Neuronal stem cell (in vitro differentiated cells): ENCODE measurements around the gene SMTNL2.
"Not testable (repeated sequence)": the region's sequence is repeated elsewhere in the genome, so short reads cannot be mapped to it uniquely, and the experiment has no call there.

Experiments
- DNase-seq: peaks from one replicate; pipeline ENCODE4 v3.0.0-alpha.2; 2013; ENCODE audit warnings: low spot score
- H2AFZ ChIP-seq: one replicate; pipeline ENCODE4 v1.6.1; 2013; ENCODE audit warnings: mild to moderate bottlenecking, low read length, inconsistent platforms
- H2AK5ac ChIP-seq: 2 replicates; pipeline ENCODE4 v1.6.1; 2013; ENCODE audit warnings: low read depth, mild to moderate bottlenecking, inconsistent platforms, low read length, moderate library complexity, mixed read lengths
- H2BK120ac ChIP-seq: 2 replicates; pipeline ENCODE4 v1.6.1; 2013; ENCODE audit warnings: low read depth, mild to moderate bottlenecking, inconsistent platforms, low read length, moderate library complexity, mixed read lengths
- H2BK12ac ChIP-seq: one replicate; pipeline ENCODE4 v1.6.1; 2013; ENCODE audit warnings: low read length, inconsistent platforms
- H2BK15ac ChIP-seq: 2 replicates; pipeline ENCODE4 v1.6.1; 2013; ENCODE audit warnings: mild to moderate bottlenecking, low read length, inconsistent platforms, mixed read lengths
- H2BK5ac ChIP-seq: one replicate; pipeline ENCODE4 v1.6.1; 2013; ENCODE audit warnings: inconsistent platforms, mild to moderate bottlenecking, low read length, moderate library complexity
- H3K14ac ChIP-seq: one replicate; pipeline ENCODE4 v1.6.1; 2013; ENCODE audit warnings: low read length, inconsistent platforms
- H3K18ac ChIP-seq: 2 replicates; pipeline ENCODE4 v1.6.1; 2013; ENCODE audit warnings: low read length, inconsistent platforms
- H3K23ac ChIP-seq: 2 replicates; pipeline ENCODE4 v1.6.1; 2013; ENCODE audit warnings: low read depth, mild to moderate bottlenecking, mixed read lengths, low read length, inconsistent platforms; ENCODE audit not compliant: poor library complexity
- H3K27ac ChIP-seq: replicated peaks from 3 replicates; pipeline ENCODE4 v1.5.1; 2013; ENCODE audit warnings: low read length, inconsistent platforms
- H3K27me3 ChIP-seq, 3 experiments: 2 replicates each; pipeline ENCODE4 v1.6.1; 2013; ENCODE audit warnings: low read length in 3 of 3, mild to moderate bottlenecking in 2 of 3, inconsistent platforms in 1 of 3, low read depth in 1 of 3, mixed read lengths in 1 of 3, moderate library complexity in 1 of 3; ENCODE audit not compliant: control insufficient read depth in 3 of 3, insufficient read depth in 3 of 3
- H3K36me3 ChIP-seq, 2 donors: replicated peaks in 1 of 2; 2 replicates each; pipeline ENCODE4 v1.6.1; 2013; ENCODE audit warnings: low read length in 2 of 2; ENCODE audit not compliant: control insufficient read depth in 2 of 2, insufficient read depth in 2 of 2
- H3K4ac ChIP-seq: 2 replicates; pipeline ENCODE4 v1.6.1; 2013; ENCODE audit warnings: inconsistent platforms, mild to moderate bottlenecking, low read length, moderate library complexity
- H3K4me1 ChIP-seq, 2 donors: 1 replicate in 1 of 2; 2 replicates in 1 of 2; pipeline ENCODE4 v1.6.1; 2013; ENCODE audit warnings: low read length in 2 of 2, low read depth in 1 of 2; ENCODE audit not compliant: control insufficient read depth in 2 of 2, insufficient read depth in 1 of 2
- H3K4me2 ChIP-seq: one replicate; pipeline ENCODE4 v1.6.1; 2013; ENCODE audit warnings: mild to moderate bottlenecking, low read length, inconsistent platforms; ENCODE audit not compliant: insufficient read depth, poor library complexity, severe bottlenecking
- H3K4me3 ChIP-seq, 2 donors: 2 replicates each; pipeline ENCODE4 v1.5.1; 2013; ENCODE audit warnings: low read length in 2 of 2, mild to moderate bottlenecking in 2 of 2, inconsistent platforms in 1 of 2, moderate library complexity in 1 of 2
- H3K79me1 ChIP-seq: one replicate; pipeline ENCODE4 v1.6.1; 2013; ENCODE audit warnings: low read depth, mild to moderate bottlenecking, inconsistent platforms, low read length, moderate library complexity
- H3K9ac ChIP-seq: one replicate; pipeline ENCODE4 v1.6.1; 2013; ENCODE audit warnings: mild to moderate bottlenecking, low read depth, low read length, inconsistent platforms; ENCODE audit not compliant: poor library complexity
- H3K9me3 ChIP-seq, 2 donors: replicated peaks in 1 of 2; 2 replicates each; pipeline versions ENCODE3 to v1.6.1; 2013; ENCODE audit warnings: low read length in 2 of 2, mild to moderate bottlenecking in 2 of 2, inconsistent platforms in 1 of 2, low read depth in 1 of 2, mixed read lengths in 1 of 2, moderate library complexity in 1 of 2; ENCODE audit not compliant: control insufficient read depth in 2 of 2, insufficient read depth in 1 of 2
- H4K8ac ChIP-seq: one replicate; pipeline ENCODE4 v1.6.1; 2013; ENCODE audit warnings: low read depth, mild to moderate bottlenecking, inconsistent platforms, low read length, moderate library complexity
- H4K91ac ChIP-seq: one replicate; pipeline ENCODE4 v1.6.1; 2013; ENCODE audit warnings: low read length, low read depth, mild to moderate bottlenecking, inconsistent platforms; ENCODE audit not compliant: poor library complexity
- WGBS, 2 donors: extraction: QIAGEN DNeasy Blood & Tissue Kit; methylation state at CpG; one replicate each; pipeline ENCODE4 v1.1.7; 2013; ENCODE audit warnings: missing lambda C conversion rate in 2 of 2, mixed read lengths in 1 of 2; ENCODE audit not compliant: insufficient read length in 2 of 2, insufficient replicate concordance in 1 of 2; ENCODE audit errors: extremely low coverage in 2 of 2; 5-methylcytosine and 5-hydroxymethylcytosine counted together

SMTNL2 gene

GRCh38 chr17:4604111-4604644, 19.8 kb downstream of the SMTNL2 start:
- Histone ChIP-seq H3K4me1 (peaks cover 23 to 26% of the 10 kb centered on the region in 2 donors), H3K79me1 (no peaks in the 10 kb centered on the region), H3K36me3 (peaks cover 0 to 1% of the 10 kb centered on the region in 2 donors), H2BK120ac (peak overlapping the region; percentile 62), H2BK12ac (no peak overlapping the region), H3K18ac (peak overlapping the region; percentile 52), H2AFZ (peak overlapping the region; percentile 55), H3K9me3 (no peaks in the 10 kb centered on the region), H3K23ac (peak overlapping the region; percentile 44), H4K91ac (peak overlapping the region; percentile 9), H2BK15ac (peak overlapping the region; percentile 73), H3K27ac (no peak overlapping the region), H3K4ac (no peak overlapping the region), H2BK5ac (no peak overlapping the region), H3K14ac (no peak overlapping the region), H2AK5ac (peak overlapping the region; percentile 14), H3K4me3 (no peak overlapping the region), H4K8ac (peak overlapping the region; percentile 45), H3K27me3 (peaks cover 0 to 31% (median 0%) of the 10 kb centered on the region in 3 experiments), H3K9ac (no peak overlapping the region), H3K4me2 (no peak overlapping the region)
- no CpG with 5 or more reads among the region's 18 CpGs for WGBS, 2 donors
- DNase-seq, result no peak

- not testable (repeated sequence) for H3K14ac ChIP-seq, H2AFZ ChIP-seq, H3K9ac ChIP-seq, H2BK5ac ChIP-seq, H3K36me3 ChIP-seq, H3K27ac ChIP-seq, H4K8ac ChIP-seq, H3K4ac ChIP-seq, H3K79me1 ChIP-seq, H2AK5ac ChIP-seq, H3K23ac ChIP-seq, H3K9me3 ChIP-seq, H3K18ac ChIP-seq, H2BK15ac ChIP-seq, H2BK120ac ChIP-seq, H2BK12ac ChIP-seq, H4K91ac ChIP-seq, H3K4me3 ChIP-seq, H3K4me2 ChIP-seq, DNase-seq
- peaks cover 18 to 21% of the 10 kb centered on the region in 2 donors for H3K4me1 ChIP-seq
- WGBS, 2 donors, result no CpG with 5 or more reads among the region's 11 CpGs
- peaks cover 0 to 32% (median 0%) of the 10 kb centered on the region in 3 experiments for H3K27me3 ChIP-seq
Observed at GRCh38 chr17:4604736-4605135, 20.4 kb downstream of the SMTNL2 start.

GRCh38 chr17:4605826-4606225, 21.5 kb downstream of the SMTNL2 start:
- Histone ChIP-seq H3K9ac (peak overlapping the region; percentile 5), H2BK12ac (no peak overlapping the region), H3K79me1 (no peaks in the 10 kb centered on the region), H3K4me2 (no peak overlapping the region), H3K4me3 (no peak overlapping the region), H2BK5ac (no peak overlapping the region), H3K14ac (no peak overlapping the region), H3K36me3 (peaks cover 0 to 1% of the 10 kb centered on the region in 2 donors), H4K8ac (no peak overlapping the region), H3K9me3 (no peaks in the 10 kb centered on the region), H3K18ac (no peak overlapping the region), H3K27me3 (peaks cover 0 to 32% (median 0%) of the 10 kb centered on the region in 3 experiments), H3K4me1 (peaks cover 10 to 11% of the 10 kb centered on the region in 2 donors), H4K91ac (no peak overlapping the region), H2AK5ac (no peak overlapping the region), H2BK15ac (no peak overlapping the region), H3K23ac (no peak overlapping the region), H3K27ac (no peak overlapping the region), H2BK120ac (no peak overlapping the region), H3K4ac (no peak overlapping the region), H2AFZ (no peak overlapping the region)
- no CpG with 5 or more reads among the region's 12 CpGs for WGBS, 2 donors
- no peak for DNase-seq

GRCh38 chr17:4607261-4607741, 23.0 kb downstream of the SMTNL2 start:
- Histone ChIP-seq H2BK5ac (no peak overlapping the region), H2BK12ac (no peak overlapping the region), H3K4ac (no peak overlapping the region), H3K27ac (no peak overlapping the region), H3K36me3 (peaks cover 0 to 1% of the 10 kb centered on the region in 2 donors), H3K27me3 (peaks cover 0 to 31% (median 0%) of the 10 kb centered on the region in 3 experiments), H2AFZ (peak overlapping the region; percentile 65), H3K4me3 (no peak overlapping the region), H3K79me1 (no peaks in the 10 kb centered on the region), H4K91ac (no peak overlapping the region), H2BK120ac (no peak overlapping the region), H3K4me1 (peaks cover 8 to 9% of the 10 kb centered on the region in 2 donors), H4K8ac (no peak overlapping the region), H2AK5ac (peak overlapping the region; percentile 54), H3K9ac (no peak overlapping the region), H3K18ac (peak overlapping the region; percentile 83), H3K14ac (no peak overlapping the region), H3K23ac (no peak overlapping the region), H3K9me3 (no peaks in the 10 kb centered on the region), H3K4me2 (no peak overlapping the region), H2BK15ac (no peak overlapping the region)
- no CpG with 5 or more reads among the region's 25 CpGs for WGBS, 2 donors
- DNase-seq, result no peak
